K562 (cell line): Measurements from ENCODE around the gene GMEB1. TPM values are rescaled to one million over a fixed set of nuclear protein-coding genes. Genes with fewer than 3 reads are reported as not detected.
A peak's percentile ranks its signal among the peaks of the same experiment; 100 is the strongest.

Source experiments
- ARID4B ChIP-seq: sonication (generic); formaldehyde crosslinking; IDR thresholded peaks from 2 replicates; pipeline ENCODE4 v1.8.0; 2022; ENCODE audit warnings: mild to moderate bottlenecking, missing genetic modification reagents
- ASH1L ChIP-seq: fragments of 450-650 bp; IDR thresholded peaks from 2 replicates; pipeline ENCODE4 v1.6.1; 2018; ENCODE audit warnings: borderline replicate concordance, mild to moderate bottlenecking, low read depth; ENCODE audit not compliant: partially characterized antibody
- BCOR ChIP-seq: fragments of 450-650 bp; IDR thresholded peaks from 2 replicates; pipeline ENCODE4 v1.6.1; 2016
- CBX2 ChIP-seq: fragments of 200-600 bp; sonication (generic); IDR thresholded peaks from one replicate; pipeline ENCODE4 v1.6.1; 2012; ENCODE audit warnings: mild to moderate bottlenecking, low read length, inconsistent platforms; ENCODE audit not compliant: insufficient read depth, poor library complexity, severe bottlenecking
- CCAR2 ChIP-seq: fragments of 200-400 bp; formaldehyde crosslinking; IDR thresholded peaks from 2 replicates; pipeline ENCODE4 v1.6.1; 2017; ENCODE audit warnings: mild to moderate bottlenecking, low read depth, low read length
- FIP1L1 ChIP-seq: fragments of 200-400 bp; formaldehyde crosslinking; IDR thresholded peaks from 2 replicates; pipeline ENCODE4 v1.6.1; 2018; ENCODE audit warnings: mild to moderate bottlenecking, low read depth, low read length; ENCODE audit not compliant: poor library complexity, severe bottlenecking
- GABPB2 ChIP-seq: fragments of 250-450 bp; sonication (Bioruptor Pico); conservative IDR thresholded peaks from 2 replicates; pipeline ENCODE4 v1.5.1; 2021; ENCODE audit warnings: mild to moderate bottlenecking
- GATAD2B ChIP-seq: fragments of 450-650 bp; IDR thresholded peaks from 2 replicates; pipeline ENCODE4 v1.6.1; 2017; ENCODE audit warnings: mild to moderate bottlenecking, borderline replicate concordance
- GTF2A2 ChIP-seq: IDR thresholded peaks from 2 replicates; pipeline ENCODE4 v1.6.1; 2016; ENCODE audit warnings: mild to moderate bottlenecking, missing genetic modification characterization, missing compliant biosample characterization
- HMG20A ChIP-seq: fragments of 450-650 bp; formaldehyde crosslinking; conservative IDR thresholded peaks from 2 replicates; pipeline ENCODE4 v1.4.0; 2020; ENCODE audit warnings: mild to moderate bottlenecking, mixed read lengths
- KAT2B ChIP-seq: IDR thresholded peaks from one replicate; pipeline ENCODE4 v1.6.1; 2012; ENCODE audit warnings: low read depth, mild to moderate bottlenecking, control low read depth, inconsistent platforms, low read length, moderate library complexity
- NFXL1 ChIP-seq: fragments of 450-650 bp; formaldehyde crosslinking; IDR thresholded peaks from 2 replicates; pipeline ENCODE4 v1.4.0; 2021; ENCODE audit warnings: mild to moderate bottlenecking
- POU5F1 ChIP-seq: fragments of 150-350 bp; IDR thresholded peaks from 2 replicates; pipeline ENCODE4 v1.6.1; 2014; ENCODE audit warnings: borderline replicate concordance, low read length, low read depth, mild to moderate bottlenecking; ENCODE audit not compliant: partially characterized antibody
- PREB ChIP-seq: sonication (generic); formaldehyde crosslinking; IDR thresholded peaks from 2 replicates; pipeline ENCODE4 v1.8.1; 2023; ENCODE audit warnings: mild to moderate bottlenecking, missing genetic modification reagents
- SOX6 ChIP-seq: fragments of 450-650 bp; IDR thresholded peaks from 2 replicates; pipeline ENCODE4 v1.6.1; 2014; ENCODE audit warnings: mild to moderate bottlenecking
- TAF9B ChIP-seq: fragments of 450-650 bp; IDR thresholded peaks from 2 replicates; pipeline ENCODE4 v1.6.1; 2018; ENCODE audit warnings: mild to moderate bottlenecking; ENCODE audit not compliant: partially characterized antibody
- VEZF1 ChIP-seq: fragments of 200-800 bp; sonication (Bioruptor generic); IDR thresholded peaks from 2 replicates; pipeline ENCODE4 v1.6.1; 2017; ENCODE audit warnings: missing genetic modification characterization, missing compliant biosample characterization
- ZFP30 ChIP-seq: fragments of 250-450 bp; sonication (Bioruptor Pico); IDR thresholded peaks from 2 replicates; pipeline ENCODE4 v1.8.0; 2022; ENCODE audit warnings: moderate library complexity, mild to moderate bottlenecking, inconsistent platforms, borderline replicate concordance
- ZNF165 ChIP-seq: fragments of 250-450 bp; sonication (Bioruptor Pico); IDR thresholded peaks from 2 replicates; pipeline ENCODE4 v1.4.0; 2020; ENCODE audit warnings: borderline replicate concordance
- ZNF184 ChIP-seq: sonication (generic); formaldehyde crosslinking; IDR thresholded peaks from 2 replicates; pipeline ENCODE4 v1.5.0; 2020; ENCODE audit warnings: missing genetic modification reagents
- ZNF644 ChIP-seq: fragments of 200-800 bp; sonication (Bioruptor generic); IDR thresholded peaks from 2 replicates; pipeline ENCODE4 v1.6.1; 2016; ENCODE audit warnings: low read depth, missing genetic modification characterization, missing compliant biosample characterization
- ZSCAN32 ChIP-seq: fragments of 450-650 bp; formaldehyde crosslinking; IDR thresholded peaks from 2 replicates; pipeline ENCODE4 v1.4.0; 2020; ENCODE audit warnings: mild to moderate bottlenecking, moderate library complexity
- polyA plus RNA-seq, 8 experiments: library from polyadenylated mRNA; depleted of rRNA in 4 of 8; stranded (reverse) in 5 of 8; unstranded in 3 of 8; fragments of >200 nt; fragmentation: Nextera tagmentation in 2 of 8; fragmentation: Illumina TruSeq in 1 of 8; extraction: Ambion mirVana in 2 of 8; extraction: Trizol in 1 of 8; gene quantifications; 2 replicates each; pipeline versions ENCODE4 v1.2.1 to v1.2.3, GENCODE V29; 2011 to 2014; ENCODE audit warnings: inconsistent platforms in 1 of 8, missing spikeins in 1 of 8
- total RNA-seq, 7 experiments: library from RNA; depleted of rRNA in 6 of 7; stranded (reverse); fragments of >200 nt in 6 of 7; fragmentation: Illumina TruSeq in 2 of 7; extraction: Trizol in 2 of 7; gene quantifications; 2 replicates each; pipeline versions ENCODE4 v1.2.1 to v1.2.3, GENCODE V29; 2011 to 2021; ENCODE audit warnings: low replicate concordance in 1 of 7

GMEB1 gene
- total and polyA plus RNA-seq, 9 of the 15 experiments (the other 6 are each of a cell fraction or from before 2014, with no cell fraction given): 6.6 to 17.5 (median 8.5) TPM

- no peak for TF ChIP-seq POU5F1
- TF ChIP-seq FIP1L1: no peak
- TF ChIP-seq KAT2B: no peak
- peak; percentile 98 for TF ChIP-seq NFXL1 (CRISPR knock-in tag)
- TF ChIP-seq TAF9B: peak; percentile 99
- TF ChIP-seq BCOR: peak; percentile 95
- TF ChIP-seq ZNF165 (CRISPR knock-in tag): no peak
- peak; percentile 98 for TF ChIP-seq ARID4B
- peak; percentile 83 for TF ChIP-seq HMG20A
- peak; percentile 91 for TF ChIP-seq ASH1L
- TF ChIP-seq ZFP30 (CRISPR knock-in tag): peak; percentile 97; the same call in 1 of the 2 replicates
- peak; percentile 100 for TF ChIP-seq PREB (CRISPR knock-in tag)
- TF ChIP-seq CBX2: no peak
- peak; percentile 99 for TF ChIP-seq ZSCAN32
- TF ChIP-seq CCAR2: no peak; the same call in 1 of the 2 replicates
- TF ChIP-seq VEZF1: peak; percentile 85
- peak; percentile 97 for TF ChIP-seq GABPB2 (CRISPR knock-in tag)
- TF ChIP-seq ZNF644: peak; percentile 60; the same call in 1 of the 2 replicates
- peak; percentile 97 for TF ChIP-seq GATAD2B
- no peak for TF ChIP-seq ZNF184
- TF ChIP-seq GTF2A2: peak; percentile 100
- TF ChIP-seq SOX6: peak; percentile 95
Measured at GRCh38 chr1:28648474-28649198, 19.9 kb upstream of the GMEB1 start, which contains the start of gene RNU11 (continued).
